Measurements from ENCODE around the gene C1orf167. TPM values are rescaled to one million over a fixed set of nuclear protein-coding genes. Genes with fewer than 3 reads are reported as not detected.
A peak's percentile ranks its signal among the peaks of the same experiment; 100 is the strongest.

Gene C1orf167
- total and polyA plus RNA-seq, 10 of the 15 experiments (the other 5 are each of a cell fraction or from before 2014, with no cell fraction given), result 0.17 to 0.31 TPM; not detected in 8

- in situ Hi-C loops (cut with MboI) (no loop called here), intact Hi-C loops (cut with micrococcal nuclease; ENCODE audit: unreplicated experiment) (no loop called here)
- Histone ChIP-seq H3K4me1 (ENCODE audit: control insufficient read depth, insufficient read depth, low read length) (peaks cover 15% of the 10 kb centered on the region), H3K9me3 (replicated peaks; ENCODE audit: control insufficient read depth, insufficient read depth, low read length) (no peaks in the 10 kb centered on the region), H3K79me2 (ENCODE audit: control insufficient read depth, insufficient read depth, low read length) (no peaks in the 10 kb centered on the region), H4K20me1 (ENCODE audit: control insufficient read depth, insufficient read depth) (no peaks in the 10 kb centered on the region), H3K27me3 (replicated peaks in 1 of 2; ENCODE audit: control insufficient read depth in 2 of 2, insufficient read depth in 2 of 2, low read length in 1 of 2) (no peaks in the 10 kb centered on the region), H3K4me2 (ENCODE audit: control insufficient read depth, insufficient read depth) (no peak overlapping the region), H3K4me3 (no peak overlapping the region), H3K9ac (ENCODE audit: control insufficient read depth, insufficient read depth, low read length) (no peak overlapping the region), H2AFZ (ENCODE audit: control insufficient read depth, low read depth, low read length) (peak overlapping the region; percentile 24; the same call in 1 of the 2 replicates), H3K36me3 (ENCODE audit: control insufficient read depth in 2 of 2, insufficient read depth in 2 of 2, low read length in 1 of 2) (no peaks in the 10 kb centered on the region), H3K27ac (ENCODE audit: control insufficient read depth, insufficient read depth) (no peak overlapping the region)
- 43% methylated on average over 15 of the region's 15 CpGs for WGBS (ENCODE audit: insufficient coverage, insufficient replicate concordance, low lambda C conversion rate, missing lambda C conversion rate)
- POLR2A ChIA-PET, result no interaction called here
- RAD21 ChIA-PET (ENCODE audit: unreplicated experiment), result interaction anchor here (1.0 kb wide), 1 partner anchor 90 kb away, joined by 3 read pairs; no protein-coding TSS in a partner anchor
- no peak for DNase-seq (ENCODE audit: low read depth, low spot score)
- ATAC-seq, result peak; percentile 47
- SMC1A ChIA-PET (ENCODE audit: uncharacterized antibody, unreplicated experiment), result no interaction called here
- TF ChIP-seq BCLAF1 (IDR thresholded peaks at IDR 0.05), result no peak
- TF ChIP-seq BMI1 (IDR thresholded peaks at IDR 0.05; ENCODE audit: borderline replicate concordance), result no peak
- TF ChIP-seq DPF2 (IDR thresholded peaks at IDR 0.05), result no peak
- no peak for TF ChIP-seq CEBPB (IDR thresholded peaks at IDR 0.05; ENCODE audit: borderline replicate concordance in 1 of 2, low read depth in 2 of 2, low read length in 2 of 2)
- no peak for TF ChIP-seq SPI1 (IDR thresholded peaks at IDR 0.05; ENCODE audit: borderline replicate concordance, insufficient read depth, low read depth, low read length)
- TF ChIP-seq RUNX3 (IDR thresholded peaks at IDR 0.05; ENCODE audit: low read length), result peak; percentile 78
- 0 out of 2 replicates have a peak, but pooled peaks have one; percentile 23 for TF ChIP-seq PAX5 (IDR thresholded peaks at IDR 0.05; ENCODE audit: borderline replicate concordance, low read depth, low read length)
- no peak for TF ChIP-seq NR2F1 (conservative IDR thresholded peaks at IDR 0.05)
- TF ChIP-seq ZNF274 (IDR thresholded peaks at IDR 0.05; ENCODE audit: insufficient read depth, insufficient read length), result no peak
- no peak for TF ChIP-seq MXI1 (IDR thresholded peaks at IDR 0.05; ENCODE audit: low read depth, low read length)
- TF ChIP-seq SP1 (IDR thresholded peaks at IDR 0.05; ENCODE audit: low read depth, low read length), result no peak
- peak; percentile 46; the same call in 1 of the 2 replicates for TF ChIP-seq IKZF1 (conservative IDR thresholded peaks at IDR 0.05)
- TF ChIP-seq IKZF2 (IDR thresholded peaks at IDR 0.05), result peak; percentile 43 to 56; a peak in 3 of 4 replicates
- TF ChIP-seq BACH1 (IDR thresholded peaks at IDR 0.05; ENCODE audit: borderline replicate concordance), result no peak
- BruUV-seq (replicated peaks), result no TSS peak
- CTCF ChIA-PET, result interaction anchor here (1.0 to 1.5 kb wide), 2 partner anchors 21 to 95 kb away, joined by 4 to 5 read pairs; no protein-coding TSS in a partner anchor
- FAIRE-seq, result no peak
These were observed 21.5 kb upstream of the C1orf167 start for GRCh38 chr1:11740258-11741192.
